ENCODE results near the gene PRSS38. TPM values are rescaled to one million over a fixed set of nuclear protein-coding genes. Genes with fewer than 3 reads are reported as not detected.

The PRSS38 gene
- total and polyA plus RNA-seq, 2 experiments from 2014 or later, result not detected

GRCh38 chr1:227794817-227795192, 20.7 kb upstream of the PRSS38 start:
- Mint-ChIP-seq H3K9me3 (no peaks in the 10 kb centered on the region), H3K27ac (no peak overlapping the region), H3K36me3 (ENCODE audit: low read depth) (no peaks in the 10 kb centered on the region; the same call in 2 of the 3 replicates), H3K27me3 (ENCODE audit: insufficient read depth, low read depth, poor library complexity) (peaks cover 7% of the 10 kb centered on the region), H3K4me1 (peaks cover 16% of the 10 kb centered on the region), H3K4me3 (no peak overlapping the region)
- H3K36me3 ChIP-seq (ENCODE audit: insufficient read depth), result no peaks in the 10 kb centered on the region
- H3F3A ChIP-seq (replicated peaks; ENCODE audit: low read depth), result no peaks in the 10 kb centered on the region
- H3K4me1 ChIP-seq (ENCODE audit: insufficient read depth), result peaks cover 16% of the 10 kb centered on the region
- H3K79me2 ChIP-seq (replicated peaks; ENCODE audit: insufficient read depth), result no peaks in the 10 kb centered on the region
- peaks cover 4% of the 10 kb centered on the region for H3K27me3 ChIP-seq (ENCODE audit: insufficient read depth)
- peak; percentile 27 for DNase-seq (ENCODE audit: low spot score)
- no peaks in the 10 kb centered on the region; the same call in 1 of the 2 replicates for H4K20me1 ChIP-seq (replicated peaks; ENCODE audit: insufficient read depth)
- H2AFZ ChIP-seq, result no peak overlapping the region
- H3K4me2 ChIP-seq, result no peak overlapping the region
- no peaks in the 10 kb centered on the region for H3K9me2 ChIP-seq (ENCODE audit: insufficient read depth)
- TF ChIP-seq STAT1 (IDR thresholded peaks at IDR 0.05; ENCODE audit: unreplicated experiment), result no peak
- TF ChIP-seq ZNF114 (CRISPR knock-in tag; IDR thresholded peaks at IDR 0.05), result no peak
- no peak for TF ChIP-seq CTCF (conservative IDR thresholded peaks at IDR 0.05; ENCODE audit: low read depth in 2 of 2)
- TF ChIP-seq ZNF462 (CRISPR knock-in tag; IDR thresholded peaks at IDR 0.05), result no peak
- TF ChIP-seq EZH2 (IDR thresholded peaks at IDR 0.05; ENCODE audit: low read depth, unreplicated experiment), result no peak
- no peak for TF ChIP-seq ZNF331 (CRISPR knock-in tag; IDR thresholded peaks at IDR 0.05; ENCODE audit: low read depth)
- TF ChIP-seq EZH2phosphoT487 (IDR thresholded peaks at IDR 0.05; ENCODE audit: unreplicated experiment), result no peak
- no peak for TF ChIP-seq CREB1 (CRISPR knock-in tag; IDR thresholded peaks at IDR 0.05; ENCODE audit: low read depth)
- no peak for TF ChIP-seq REST (IDR thresholded peaks at IDR 0.05; ENCODE audit: unreplicated experiment)
- TF ChIP-seq JUNB (IDR thresholded peaks at IDR 0.05; ENCODE audit: unreplicated experiment), result no peak
- no peak for TF ChIP-seq ETS1 (IDR thresholded peaks at IDR 0.05)
- no peak for TF ChIP-seq NANOG (IDR thresholded peaks at IDR 0.05; ENCODE audit: borderline replicate concordance)
- no peak for TF ChIP-seq POLR2AphosphoS5 (IDR thresholded peaks at IDR 0.05; ENCODE audit: low read depth)
- ATAC-seq, result peak; percentile 20
- no peak overlapping the region for H3K27ac ChIP-seq (ENCODE audit: low read depth)
- no peak overlapping the region for H3K4me3 ChIP-seq
